NCI-H526 treated with DMSO at 0.1 percent for 48 hours (cell line): ENCODE measurements around the gene SERTAD2.

Source experiments
- DNase-seq: peaks from one replicate; lab custom pipeline; 2025; lab: John Stamatoyannopoulos, UW

Gene SERTAD2

GRCh38 chr2:64675860-64676259 lies 22.1 kb upstream of the SERTAD2 start:
- no peak for DNase-seq

DNA sequence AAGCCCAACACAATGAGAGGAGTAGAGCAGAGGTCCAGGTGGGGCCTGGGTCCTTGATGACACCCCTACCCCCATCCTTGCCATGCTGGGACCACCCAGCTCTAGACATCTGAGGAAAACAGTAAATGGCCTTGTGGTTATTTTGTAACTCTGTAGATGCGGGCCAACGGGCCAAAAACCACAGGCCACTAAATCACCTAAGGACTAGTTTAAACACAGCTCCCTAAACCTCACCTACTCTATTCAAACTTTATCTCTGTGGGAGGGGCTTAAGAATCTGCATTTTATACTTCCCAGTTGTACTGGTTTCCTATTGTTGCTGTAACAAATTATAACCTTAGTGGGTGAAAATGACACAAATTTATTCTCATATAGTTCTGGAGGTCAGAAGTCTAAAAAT lies 19.0 kb upstream of the SERTAD2 start:
- DNase-seq, result no peak

DNA sequence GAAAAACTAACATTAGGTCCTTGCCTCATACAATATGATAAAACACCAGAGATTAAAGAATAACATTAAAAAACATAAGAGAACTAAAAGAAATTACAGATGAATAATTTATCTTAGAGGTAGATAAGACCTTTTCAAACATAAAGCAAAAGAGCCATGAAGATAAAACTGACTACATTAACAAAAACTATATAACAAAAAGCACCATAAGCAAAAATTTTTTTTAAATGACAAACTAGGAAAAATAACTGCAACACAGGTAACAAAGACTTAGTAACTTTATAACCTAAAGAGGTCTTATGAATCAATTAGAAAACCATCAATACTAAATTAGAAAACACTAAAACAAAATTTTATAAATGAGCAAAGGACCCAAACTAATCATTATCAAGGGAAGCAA lies 16.3 kb upstream of the SERTAD2 start:
- no peak for DNase-seq

DNA sequence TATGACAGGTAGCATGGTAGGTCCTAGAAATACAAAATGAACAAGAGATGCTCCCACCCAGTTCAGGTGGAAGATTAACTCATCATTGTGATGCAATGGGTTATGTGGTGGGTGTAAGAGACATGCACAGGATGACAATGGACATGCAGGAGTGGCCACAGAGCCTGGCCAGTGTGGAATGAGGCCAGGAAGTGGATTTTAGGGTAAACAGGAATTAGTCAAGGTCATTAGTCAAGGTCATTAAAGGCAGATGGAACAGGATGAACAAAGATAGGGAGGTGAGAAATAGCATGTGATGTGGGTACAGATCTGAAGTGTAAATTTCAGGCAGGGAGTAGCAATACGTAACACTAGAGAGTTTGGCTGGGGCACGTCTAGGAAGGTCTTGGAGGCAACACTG lies 15.6 kb upstream of the SERTAD2 start:
- DNase-seq, result no peak

GRCh38 chr2:64668542-64668941 lies 14.8 kb upstream of the SERTAD2 start:
- no peak for DNase-seq

- DNase-seq, result no peak
Observed at GRCh38 chr2:64667535-64667934, 13.8 kb upstream of the SERTAD2 start.

- no peak for DNase-seq
Observed at GRCh38 chr2:64666810-64667438, 13.2 kb upstream of the SERTAD2 start.

DNA sequence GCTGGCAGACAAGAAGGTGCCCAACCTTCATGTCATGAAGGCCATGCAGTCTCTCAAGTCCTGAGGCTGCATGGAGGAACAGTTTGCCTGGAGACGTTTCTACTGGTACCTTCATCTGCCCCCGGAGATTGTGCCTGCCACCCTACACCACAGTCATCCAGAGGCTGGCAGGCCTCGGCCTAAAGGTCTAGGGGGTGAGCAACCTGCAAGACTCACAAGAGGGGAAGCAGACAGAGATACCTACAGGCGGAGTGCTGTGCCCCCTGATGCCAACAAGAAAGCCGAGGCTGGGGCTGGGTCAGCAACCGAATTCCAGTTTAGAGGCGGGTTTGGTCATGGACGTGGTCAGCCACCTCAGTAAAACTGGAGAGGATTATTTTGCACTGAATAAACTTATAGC lies 12.0 kb upstream of the SERTAD2 start:
- no peak for DNase-seq

DNA sequence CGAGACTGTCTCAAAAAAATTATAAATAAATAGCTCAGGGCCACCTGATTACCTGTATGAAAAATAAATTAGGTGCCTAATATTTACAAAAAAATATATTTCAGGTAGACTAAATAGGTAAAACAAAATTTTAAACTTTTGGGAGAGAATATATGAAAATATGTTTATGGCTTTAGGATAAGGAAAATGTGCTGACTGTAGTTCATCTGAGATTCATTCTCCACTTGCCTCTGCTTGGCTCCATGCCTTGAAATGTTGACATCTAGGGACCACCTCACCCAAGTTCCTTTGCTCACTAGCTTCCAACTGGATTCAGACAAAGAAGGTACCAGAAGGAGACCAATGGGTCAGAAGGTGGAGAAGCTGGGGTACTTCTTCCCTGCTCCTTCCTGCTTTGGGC lies 9.7 kb upstream of the SERTAD2 start:
- DNase-seq, result no peak

DNA sequence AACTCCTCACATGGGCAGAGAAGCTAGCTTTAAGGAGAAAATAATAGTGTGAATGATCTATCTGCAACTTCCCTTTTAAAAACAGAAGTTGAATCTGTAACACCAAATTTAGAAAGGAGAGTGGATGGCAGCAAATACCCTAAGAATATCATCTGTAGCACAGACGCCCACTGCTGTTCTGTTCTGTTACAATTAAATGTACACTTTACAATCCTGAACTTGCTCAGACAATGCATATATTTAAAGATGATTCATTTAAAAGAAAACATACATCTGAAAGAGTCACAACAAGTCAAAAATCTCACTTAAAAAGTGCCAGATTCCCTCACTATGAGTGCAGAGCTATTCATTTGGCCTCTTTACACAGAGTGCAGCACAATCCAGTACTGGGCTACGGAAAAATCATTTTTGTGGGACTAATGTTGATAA lies 8.0 kb upstream of the SERTAD2 start:
- DNase-seq, result no peak

DNA sequence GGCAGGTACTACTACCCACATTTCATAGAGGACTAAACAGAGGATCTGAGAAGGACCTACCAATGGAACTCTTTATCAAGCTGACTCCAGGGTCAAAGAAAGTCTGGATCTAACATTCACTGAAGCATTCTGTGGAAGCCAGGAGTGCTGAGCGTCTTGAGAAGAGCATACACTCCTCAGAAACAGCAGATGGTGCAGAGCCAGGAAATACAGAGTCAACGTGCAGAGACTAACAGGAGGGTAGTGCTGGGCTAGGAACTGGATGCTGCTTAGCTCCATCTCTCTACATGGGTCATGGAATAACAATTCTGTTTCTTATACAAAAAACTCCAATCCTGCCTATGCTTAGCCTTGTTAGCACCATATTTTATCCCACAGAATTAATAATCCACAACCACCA lies 5.5 kb upstream of the SERTAD2 start:
- DNase-seq, result no peak

GRCh38 chr2:64658269-64658668 lies 4.6 kb upstream of the SERTAD2 start:
- DNase-seq, result no peak

DNA sequence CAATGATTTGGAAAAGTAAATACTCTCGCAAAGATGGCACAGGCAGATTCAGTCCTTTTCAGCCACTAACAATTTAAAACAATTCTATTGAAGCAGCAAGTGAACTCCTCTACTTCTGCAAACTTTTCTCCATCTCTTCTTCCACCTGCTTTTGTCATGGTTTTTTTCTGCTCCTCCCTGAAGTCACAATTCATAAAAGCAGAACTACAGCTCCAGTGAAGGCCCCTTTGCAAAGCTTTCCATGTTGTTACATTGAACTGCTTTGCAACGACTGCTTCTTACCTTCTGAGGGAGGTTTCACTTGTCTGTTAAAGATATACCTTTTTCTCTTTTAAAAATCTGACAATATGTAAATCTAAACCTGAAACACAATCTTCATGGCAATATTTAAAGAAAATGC lies 3.7 kb upstream of the SERTAD2 start:
- no peak for DNase-seq

- DNase-seq, result no peak
Observed at GRCh38 chr2:64656379-64656778, 2.7 kb upstream of the SERTAD2 start.

- DNase-seq, result no peak
Observed at GRCh38 chr2:64655873-64656272, 2.2 kb upstream of the SERTAD2 start.

DNA sequence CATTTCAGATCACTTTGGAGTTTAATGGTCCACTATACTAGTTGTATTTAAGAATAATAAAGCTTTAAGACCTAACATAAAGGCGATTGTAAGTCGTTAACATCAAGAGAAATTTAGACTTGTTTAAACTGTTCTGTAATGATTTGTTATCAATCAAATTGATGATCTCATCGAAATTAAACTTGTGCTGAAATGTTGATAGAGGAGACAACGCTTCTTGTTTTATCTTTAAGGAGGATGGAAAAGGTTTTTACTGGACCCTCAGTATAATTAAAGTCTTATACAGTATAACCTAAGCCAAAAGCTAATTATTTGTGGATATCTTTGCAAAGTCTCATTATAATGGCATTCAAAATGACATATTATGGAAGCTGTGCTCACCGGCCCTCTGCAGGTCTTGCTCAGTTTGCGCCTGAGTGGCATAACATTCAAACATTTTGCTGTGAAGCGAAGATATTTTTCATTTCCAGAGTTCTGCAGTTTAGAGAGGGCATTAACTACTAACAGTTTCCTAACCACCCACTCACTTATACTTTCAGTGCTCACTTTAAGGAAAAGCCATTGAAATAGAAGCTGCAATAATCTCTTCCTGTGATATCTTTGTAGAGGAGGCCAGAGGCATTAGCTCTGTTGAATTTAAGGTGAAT lies 1.4 kb upstream of the SERTAD2 start:
- no peak for DNase-seq

DNA sequence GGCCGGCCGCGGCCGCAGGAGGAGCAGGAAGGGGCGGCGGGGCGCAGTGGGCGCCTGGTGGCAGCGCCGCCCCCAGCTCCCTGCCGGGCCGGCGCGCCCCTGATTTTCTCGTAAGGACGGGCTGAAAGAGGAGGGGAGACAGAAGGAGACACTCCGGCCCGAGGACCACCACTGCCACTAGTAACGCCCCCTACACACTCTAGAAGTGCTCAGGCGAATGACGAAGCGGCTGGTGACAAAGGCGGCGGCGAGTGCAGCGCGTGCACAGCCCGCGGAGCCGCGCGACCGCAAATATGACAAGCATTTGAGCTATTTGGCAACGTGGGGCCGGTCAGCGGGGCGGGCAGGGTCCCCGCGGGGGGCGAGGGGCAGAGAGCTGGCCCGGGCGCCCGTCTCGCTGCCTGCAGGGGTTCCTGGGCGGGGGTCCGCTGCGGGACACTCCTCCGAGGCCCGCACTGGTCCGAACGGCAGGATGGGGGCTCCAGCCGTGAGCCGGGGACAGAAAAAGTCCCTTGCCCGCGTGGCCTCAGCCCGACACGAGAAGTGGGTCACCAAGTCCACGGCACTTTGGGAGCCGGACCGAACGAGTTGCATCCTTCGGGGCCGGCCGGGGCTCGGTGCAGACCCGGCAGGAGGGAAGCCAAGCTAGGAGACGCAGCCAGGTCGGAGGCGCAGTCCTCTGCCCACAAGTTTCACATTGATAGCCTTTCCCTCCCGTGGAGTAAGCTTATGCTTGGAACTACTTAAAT lies 524 bp upstream of the SERTAD2 start:
- DNase-seq, result peak; percentile 80

- peak; percentile 49 for DNase-seq
Observed at GRCh38 chr2:64652231-64653108, 1.2 kb downstream of the SERTAD2 start.

GRCh38 chr2:64651590-64651989 lies 2.1 kb downstream of the SERTAD2 start:
- peak; percentile 16 for DNase-seq

- DNase-seq, result peak; percentile 63
Observed at GRCh38 chr2:64650722-64651338, 2.9 kb downstream of the SERTAD2 start.

GRCh38 chr2:64650296-64650695 lies 3.4 kb downstream of the SERTAD2 start:
- DNase-seq, result no peak

DNA sequence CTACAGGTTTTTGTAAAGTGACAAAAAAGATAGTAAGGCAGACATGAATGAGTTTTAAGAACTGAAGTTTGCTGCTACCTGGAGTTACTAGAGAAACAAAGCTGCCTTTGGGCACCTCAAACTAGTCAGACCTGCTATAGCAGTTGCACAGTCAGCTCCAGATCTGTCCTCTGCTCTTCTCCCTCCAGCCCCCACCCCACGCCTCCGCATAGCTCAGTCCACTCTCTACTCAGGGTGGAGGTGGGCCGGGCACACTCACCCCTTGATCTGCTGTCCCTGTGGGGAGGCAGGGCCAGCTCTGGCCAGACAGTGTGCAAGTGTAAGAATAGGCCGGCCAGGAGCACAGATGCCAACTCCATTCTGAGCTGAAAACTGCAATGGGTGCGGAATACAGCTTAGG lies 4.1 kb downstream of the SERTAD2 start:
- DNase-seq, result peak; percentile 44
